Subcutaneous adipose tissue (tissue), 4 donors: Measurements from ENCODE around the gene CRYBA2. TPM values are rescaled to one million over a fixed set of nuclear protein-coding genes. Genes with fewer than 3 reads are reported as not detected.

Source experiments
- CTCF ChIP-seq: fragments of 450-650 bp; IDR thresholded peaks from one replicate; pipeline ENCODE4 v1.5.1; 2016; ENCODE audit warnings: low read depth, mild to moderate bottlenecking, control low read depth, antibody characterized with exemption, moderate library complexity
- total RNA-seq, 4 donors: library from RNA; depleted of rRNA; stranded (reverse); fragments of >200 nt; gene quantifications; one replicate each; pipeline ENCODE4 v1.1.0, GENCODE V29; 2016

CRYBA2 gene
- total RNA-seq, 4 donors from 2014 or later = not detected

- no peak for TF ChIP-seq CTCF
Measured at GRCh38 chr2:218995972-218996711, 2.9 kb upstream of the CRYBA2 start.

GRCh38 chr2:218995561-218995960 is 2.3 kb upstream of the CRYBA2 start:
- no peak for TF ChIP-seq CTCF

GRCh38 chr2:218992703-218993344 is 398 bp downstream of the CRYBA2 start:
- no peak for TF ChIP-seq CTCF

- TF ChIP-seq CTCF = no peak
Measured at GRCh38 chr2:218992196-218992595, 1.0 kb downstream of the CRYBA2 start.

- TF ChIP-seq CTCF = no peak
Measured at GRCh38 chr2:218991674-218992168, 1.5 kb downstream of the CRYBA2 start.

- TF ChIP-seq CTCF = no peak
Measured at GRCh38 chr2:218990612-218991011, 2.6 kb downstream of the CRYBA2 start.

GRCh38 chr2:218990052-218990451 is 3.2 kb downstream of the CRYBA2 start:
- TF ChIP-seq CTCF = no peak
